ENCODE measurements around the gene TRIO.

GRCh38 chr5:14388741-14389140 is 245.6 kb downstream of the TRIO start:
- TF ChIP-seq CTCF (optimal IDR thresholded peaks at IDR 0.05 in 1 of 3, IDR thresholded peaks at IDR 0.05 in 1 of 3, conservative IDR thresholded peaks at IDR 0.05 in 1 of 3; ENCODE audit: extremely low read depth in 1 of 3, insufficient read depth in 2 of 3, low read length in 3 of 3), result no peak
- no peak for TF ChIP-seq EZH2 (IDR thresholded peaks at IDR 0.05; ENCODE audit: low read length)

Data from keratinocyte (primary cell).